Adrenal gland (tissue), 5 donors: Measurements from ENCODE around the gene FUT4.

ENCODE experiments used
- CTCF ChIP-seq, 6 experiments: fragments of 450-650 bp in 4 of 6; fragments of 200-600 bp in 2 of 6; sonication (generic) in 1 of 6; IDR thresholded peaks; 1 replicate in 5 of 6; 2 replicates in 1 of 6; pipeline versions ENCODE4 v1.5.1 to v1.8.0; 2016 to 2021; ENCODE audit warnings: antibody characterized with exemption in 6 of 6, mild to moderate bottlenecking in 2 of 6, moderate library complexity in 1 of 6
- POLR2A ChIP-seq, 2 donors: fragments of 450-650 bp; IDR thresholded peaks; one replicate each; pipeline ENCODE4 v1.6.1; 2017; ENCODE audit warnings: antibody characterized with exemption in 2 of 2, mild to moderate bottlenecking in 2 of 2, moderate library complexity in 1 of 2
- donor health status: DM: no; HTN: no; CAD: no.

- TF ChIP-seq CTCF (IDR thresholded peaks at IDR 0.05) (no peak), POLR2A (IDR thresholded peaks at IDR 0.05) (no peak)
Observed at GRCh38 chr11:94500181-94500580, 43.5 kb upstream of the FUT4 start.
